SK-N-MC (cell line): ENCODE data around the gene TEKT3.

Experiments used
- EZH2 ChIP-seq: fragments of 200-600 bp; sonication (generic); IDR thresholded peaks from one replicate; pipeline ENCODE4 v1.6.1; 2017; ENCODE audit warnings: antibody characterized with exemption
- FOXP2 ChIP-seq: optimal IDR thresholded peaks from 2 replicates; pipeline ENCODE3; 2011; ENCODE audit warnings: mild to moderate bottlenecking, moderate library complexity; ENCODE audit not compliant: insufficient read depth; ENCODE audit errors: extremely low read length, control extremely low read depth
- POLR2AphosphoS5 ChIP-seq: IDR thresholded peaks from 2 replicates; pipeline ENCODE4 v1.6.1; 2012; ENCODE audit warnings: mild to moderate bottlenecking, low read depth, low read length, borderline replicate concordance

DNA sequence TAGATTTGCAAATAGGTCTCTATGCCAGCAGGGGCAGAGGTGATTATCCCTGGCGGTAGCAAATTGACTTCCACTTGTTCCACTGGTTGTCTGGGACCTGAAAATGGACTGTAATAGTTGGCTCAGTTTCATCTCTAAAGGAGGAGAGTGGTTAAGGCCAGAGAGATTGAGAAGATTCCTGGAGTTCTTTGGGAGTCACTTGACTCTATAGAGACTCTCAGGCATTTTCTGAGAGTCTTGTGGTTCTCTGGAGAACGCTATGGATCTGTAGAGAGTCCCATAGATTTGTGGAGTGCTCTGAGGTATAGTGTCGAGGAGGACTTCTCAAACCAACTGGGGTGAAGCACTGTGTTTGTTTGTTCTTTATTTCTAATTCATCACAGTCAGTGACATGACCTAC lies 67.4 kb downstream of the TEKT3 start:
- TF ChIP-seq POLR2AphosphoS5 (no peak), EZH2 (no peak), FOXP2 (no peak)
